ENCODE measurements around the gene UBL4A.
A peak's percentile ranks its signal among the peaks of the same experiment; 100 is the strongest.

Gene UBL4A

GRCh38 chrX:154486396-154487207, at the start of gene UBL4A:
TSS of gene UBL4A (minus strand) at chrX:154486615. CDS start at chrX:154486584, 31 bp downstream.
- peaks cover 4% of the 10 kb centered on the region for H3K27me3 ChIP-seq (ENCODE audit: control insufficient read depth, insufficient read depth, low read length)
- peak within 1 kb of the TSS; percentile 72 for H3K27ac ChIP-seq (ENCODE audit: low read depth, low read length)
- H3K4me1 ChIP-seq (ENCODE audit: control insufficient read depth, insufficient read depth, low read length): peaks cover 3% of the 10 kb centered on the region
- H3K4me3 ChIP-seq (ENCODE audit: low read length): peak within 1 kb of the TSS; percentile 58
- no peaks in the 10 kb centered on the region for H3K36me3 ChIP-seq (ENCODE audit: control insufficient read depth, insufficient read depth, low read length)
- H3K9ac ChIP-seq (ENCODE audit: low read length): peak within 1 kb of the TSS; percentile 62

GRCh38 chrX:154535892-154536291, 49.5 kb upstream of the UBL4A start:
- no peak overlapping the region for H3K9ac ChIP-seq (ENCODE audit: low read length)
- no peaks in the 10 kb centered on the region for H3K4me1 ChIP-seq (ENCODE audit: control insufficient read depth, insufficient read depth, low read length)
- H3K36me3 ChIP-seq (ENCODE audit: control insufficient read depth, insufficient read depth, low read length): peaks cover 3% of the 10 kb centered on the region
- H3K27ac ChIP-seq (ENCODE audit: low read depth, low read length): no peak overlapping the region
- no peaks in the 10 kb centered on the region for H3K27me3 ChIP-seq (ENCODE audit: control insufficient read depth, insufficient read depth, low read length)
- no peak overlapping the region for H3K4me3 ChIP-seq (ENCODE audit: low read length)

- H3K9ac ChIP-seq (ENCODE audit: low read length): no peak overlapping the region
Measured at GRCh38 chrX:154534526-154535322, 48.3 kb upstream of the UBL4A start.

GRCh38 chrX:154532690-154533089, 46.3 kb upstream of the UBL4A start:
- H3K27ac ChIP-seq (ENCODE audit: low read depth, low read length): no peak overlapping the region
- H3K4me3 ChIP-seq (ENCODE audit: low read length): no peak overlapping the region
- H3K27me3 ChIP-seq (ENCODE audit: control insufficient read depth, insufficient read depth, low read length): peaks cover 3% of the 10 kb centered on the region
- peaks cover 3% of the 10 kb centered on the region for H3K36me3 ChIP-seq (ENCODE audit: control insufficient read depth, insufficient read depth, low read length)
- no peak overlapping the region for H3K9ac ChIP-seq (ENCODE audit: low read length)
- H3K4me1 ChIP-seq (ENCODE audit: control insufficient read depth, insufficient read depth, low read length): no peaks in the 10 kb centered on the region

More at GRCh38 chrX:154534526-154535322, 48.3 kb upstream of the UBL4A start:
- H3K4me3 ChIP-seq (ENCODE audit: low read length): no peak overlapping the region
- no peaks in the 10 kb centered on the region for H3K4me1 ChIP-seq (ENCODE audit: control insufficient read depth, insufficient read depth, low read length)
- H3K27ac ChIP-seq (ENCODE audit: low read depth, low read length): peak overlapping the region; percentile 1
- H3K36me3 ChIP-seq (ENCODE audit: control insufficient read depth, insufficient read depth, low read length): peaks cover 3% of the 10 kb centered on the region
- H3K27me3 ChIP-seq (ENCODE audit: control insufficient read depth, insufficient read depth, low read length): no peaks in the 10 kb centered on the region

- no peak overlapping the region for H3K9ac ChIP-seq (ENCODE audit: low read length)
Measured at GRCh38 chrX:154531626-154532025, 45.2 kb upstream of the UBL4A start.

GRCh38 chrX:154530286-154530685, 43.9 kb upstream of the UBL4A start:
- Histone ChIP-seq H3K36me3 (ENCODE audit: control insufficient read depth, insufficient read depth, low read length) (peaks cover 3% of the 10 kb centered on the region), H3K4me1 (ENCODE audit: control insufficient read depth, insufficient read depth, low read length) (peaks cover 3% of the 10 kb centered on the region), H3K9ac (ENCODE audit: low read length) (no peak overlapping the region), H3K4me3 (ENCODE audit: low read length) (no peak overlapping the region), H3K27me3 (ENCODE audit: control insufficient read depth, insufficient read depth, low read length) (peaks cover 3% of the 10 kb centered on the region), H3K27ac (ENCODE audit: low read depth, low read length) (no peak overlapping the region)

More at GRCh38 chrX:154531626-154532025, 45.2 kb upstream of the UBL4A start:
- Histone ChIP-seq H3K27ac (ENCODE audit: low read depth, low read length) (no peak overlapping the region), H3K4me3 (ENCODE audit: low read length) (no peak overlapping the region), H3K27me3 (ENCODE audit: control insufficient read depth, insufficient read depth, low read length) (peaks cover 3% of the 10 kb centered on the region), H3K4me1 (ENCODE audit: control insufficient read depth, insufficient read depth, low read length) (peaks cover 3% of the 10 kb centered on the region), H3K36me3 (ENCODE audit: control insufficient read depth, insufficient read depth, low read length) (peaks cover 3% of the 10 kb centered on the region)

- Histone ChIP-seq H3K36me3 (ENCODE audit: control insufficient read depth, insufficient read depth, low read length) (peaks cover 3% of the 10 kb centered on the region), H3K27me3 (ENCODE audit: control insufficient read depth, insufficient read depth, low read length) (peaks cover 3% of the 10 kb centered on the region), H3K4me3 (ENCODE audit: low read length) (no peak overlapping the region), H3K27ac (ENCODE audit: low read depth, low read length) (no peak overlapping the region), H3K9ac (ENCODE audit: low read length) (no peak overlapping the region), H3K4me1 (ENCODE audit: control insufficient read depth, insufficient read depth, low read length) (peaks cover 3% of the 10 kb centered on the region)
Measured at GRCh38 chrX:154529206-154529612, 42.8 kb upstream of the UBL4A start.

GRCh38 chrX:154526901-154527675, 40.7 kb upstream of the UBL4A start:
- peak overlapping the region; percentile 49 for H3K4me3 ChIP-seq (ENCODE audit: low read length)
- peaks cover 3% of the 10 kb centered on the region for H3K4me1 ChIP-seq (ENCODE audit: control insufficient read depth, insufficient read depth, low read length)
- peak overlapping the region; percentile 3 for H3K9ac ChIP-seq (ENCODE audit: low read length)
- H3K27me3 ChIP-seq (ENCODE audit: control insufficient read depth, insufficient read depth, low read length): peaks cover 3% of the 10 kb centered on the region
- H3K27ac ChIP-seq (ENCODE audit: low read depth, low read length): peak overlapping the region; percentile 80
- no peaks in the 10 kb centered on the region for H3K36me3 ChIP-seq (ENCODE audit: control insufficient read depth, insufficient read depth, low read length)

- no peaks in the 10 kb centered on the region for H3K36me3 ChIP-seq (ENCODE audit: control insufficient read depth, insufficient read depth, low read length)
- no peak overlapping the region for H3K4me3 ChIP-seq (ENCODE audit: low read length)
- H3K4me1 ChIP-seq (ENCODE audit: control insufficient read depth, insufficient read depth, low read length): peaks cover 3% of the 10 kb centered on the region
- H3K27ac ChIP-seq (ENCODE audit: low read depth, low read length): no peak overlapping the region
- H3K9ac ChIP-seq (ENCODE audit: low read length): no peak overlapping the region
- peaks cover 3% of the 10 kb centered on the region for H3K27me3 ChIP-seq (ENCODE audit: control insufficient read depth, insufficient read depth, low read length)
Measured at GRCh38 chrX:154525606-154526490, 39.4 kb upstream of the UBL4A start.

- Histone ChIP-seq H3K27ac (ENCODE audit: low read depth, low read length) (no peak overlapping the region), H3K4me3 (ENCODE audit: low read length) (no peak overlapping the region), H3K36me3 (ENCODE audit: control insufficient read depth, insufficient read depth, low read length) (no peaks in the 10 kb centered on the region), H3K4me1 (ENCODE audit: control insufficient read depth, insufficient read depth, low read length) (peaks cover 7% of the 10 kb centered on the region), H3K27me3 (ENCODE audit: control insufficient read depth, insufficient read depth, low read length) (peaks cover 4% of the 10 kb centered on the region), H3K9ac (ENCODE audit: low read length) (no peak overlapping the region)
Measured at GRCh38 chrX:154519389-154519788, 33.0 kb upstream of the UBL4A start.

GRCh38 chrX:154517101-154517781, 30.8 kb upstream of the UBL4A start:
- Histone ChIP-seq H3K4me3 (ENCODE audit: low read length) (peak overlapping the region; percentile 59), H3K36me3 (ENCODE audit: control insufficient read depth, insufficient read depth, low read length) (no peaks in the 10 kb centered on the region), H3K9ac (ENCODE audit: low read length) (peak overlapping the region; percentile 92), H3K4me1 (ENCODE audit: control insufficient read depth, insufficient read depth, low read length) (peaks cover 7% of the 10 kb centered on the region), H3K27ac (ENCODE audit: low read depth, low read length) (peak overlapping the region; percentile 88), H3K27me3 (ENCODE audit: control insufficient read depth, insufficient read depth, low read length) (peaks cover 4% of the 10 kb centered on the region)
